NCI-H2227 treated with DMSO at 0.1 percent for 48 hours (cell line): ENCODE data around the gene RANGAP1.

Experiments
- DNase-seq: peaks from one replicate; lab custom pipeline; 2025; lab: John Stamatoyannopoulos, UW

Gene RANGAP1

GRCh38 chr22:41234815-41235695 is 50.9 kb downstream of the RANGAP1 start:
- peak; percentile 76 for DNase-seq

- DNase-seq, result no peak
Measured at GRCh38 chr22:41231369-41231768, 54.6 kb downstream of the RANGAP1 start.

GRCh38 chr22:41230401-41230785 is 55.6 kb downstream of the RANGAP1 start:
- no peak for DNase-seq

- no peak for DNase-seq
Measured at GRCh38 chr22:41229730-41230400, 56.1 kb downstream of the RANGAP1 start.

GRCh38 chr22:41229215-41229614 is 56.8 kb downstream of the RANGAP1 start:
- DNase-seq, result no peak

- DNase-seq, result no peak
Measured at GRCh38 chr22:41226723-41227655, 59.0 kb downstream of the RANGAP1 start.

- no peak for DNase-seq
Measured at GRCh38 chr22:41223535-41223934, 62.5 kb downstream of the RANGAP1 start.

GRCh38 chr22:41222846-41223507 is 63.0 kb downstream of the RANGAP1 start:
- DNase-seq, result no peak

- no peak for DNase-seq
Measured at GRCh38 chr22:41217553-41218157, 68.3 kb downstream of the RANGAP1 start.

GRCh38 chr22:41216984-41217383 is 69.0 kb downstream of the RANGAP1 start:
- no peak for DNase-seq

GRCh38 chr22:41215926-41216325 is 70.1 kb downstream of the RANGAP1 start:
- DNase-seq, result no peak

- DNase-seq, result no peak
Measured at GRCh38 chr22:41215409-41215808, 70.6 kb downstream of the RANGAP1 start.

GRCh38 chr22:41206719-41207118 is 79.3 kb downstream of the RANGAP1 start:
- DNase-seq, result no peak

GRCh38 chr22:41204992-41205900 is 80.7 kb downstream of the RANGAP1 start, which contains the start of gene L3MBTL2:
L3MBTL2 (plus strand) TSS chr22:41205312; CDS start chr22:41205363, 51 bp downstream.
- peak; percentile 91 for DNase-seq

GRCh38 chr22:41204066-41204465 is 81.9 kb downstream of the RANGAP1 start:
- no peak for DNase-seq

GRCh38 chr22:41203118-41203517 is 82.9 kb downstream of the RANGAP1 start:
- DNase-seq, result no peak

- no peak for DNase-seq
Measured at GRCh38 chr22:41201141-41201540, 84.8 kb downstream of the RANGAP1 start.

- DNase-seq, result peak; percentile 15
Measured at GRCh38 chr22:41198027-41198580, 87.9 kb downstream of the RANGAP1 start.
